ENCODE data around the gene SLC30A10. TPM values are rescaled to one million over a fixed set of nuclear protein-coding genes. Genes with fewer than 3 reads are reported as not detected.

The SLC30A10 gene
- total RNA-seq, 1 experiment from 2014 or later, result 0.26 TPM

DNA sequence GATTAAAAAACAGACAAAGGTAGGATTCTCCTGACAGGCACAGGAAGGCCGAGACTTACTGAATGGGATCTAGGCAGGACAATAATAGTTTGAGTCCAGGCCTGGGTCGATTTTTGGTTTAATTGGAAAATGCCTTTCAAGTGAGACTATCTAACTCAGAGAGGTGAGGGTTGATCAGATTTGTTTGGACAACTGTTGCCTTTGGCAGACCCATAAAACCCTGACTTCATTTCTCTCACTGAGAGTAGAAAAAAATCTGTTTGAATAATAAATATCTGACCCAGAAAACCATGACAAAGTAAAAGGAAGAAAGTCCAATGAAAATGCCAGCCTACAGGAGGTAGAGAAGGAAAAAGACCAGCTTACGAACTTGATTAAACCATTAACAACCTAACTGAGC, 12.3 kb upstream of the SLC30A10 start:
- DNase-seq (ENCODE audit: low spot score) (no peak), ATAC-seq (no peak)
- Mint-ChIP-seq H3K9me3 (peaks cover 5% of the 10 kb centered on the region), H3K27me3 (ENCODE audit: low read depth) (no peaks in the 10 kb centered on the region; the same call in none of the 2 replicates), H3K4me1 (no peaks in the 10 kb centered on the region), H3K27ac (no peak overlapping the region), H3K4me3 (no peak overlapping the region), H3K36me3 (no peaks in the 10 kb centered on the region)
- POLR2A ChIA-PET, result no interaction called here
- CTCF ChIA-PET, result no interaction called here
- TF ChIP-seq ETV6 (CRISPR knock-in tag; IDR thresholded peaks at IDR 0.05) (no peak), TEAD1 (CRISPR knock-in tag; IDR thresholded peaks at IDR 0.05) (no peak), GRHL2 (CRISPR knock-in tag; IDR thresholded peaks at IDR 0.05; ENCODE audit: insufficient replicate concordance, severe bottlenecking) (no peak), SMAD3 (CRISPR knock-in tag; IDR thresholded peaks at IDR 0.05; ENCODE audit: borderline replicate concordance) (no peak), TP53 (CRISPR knock-in tag; IDR thresholded peaks at IDR 0.05) (no peak), ZNF671 (CRISPR knock-in tag; IDR thresholded peaks at IDR 0.05) (no peak), FOXK1 (CRISPR knock-in tag; IDR thresholded peaks at IDR 0.05) (no peak)
- TF ChIP-seq, protein P1, sequence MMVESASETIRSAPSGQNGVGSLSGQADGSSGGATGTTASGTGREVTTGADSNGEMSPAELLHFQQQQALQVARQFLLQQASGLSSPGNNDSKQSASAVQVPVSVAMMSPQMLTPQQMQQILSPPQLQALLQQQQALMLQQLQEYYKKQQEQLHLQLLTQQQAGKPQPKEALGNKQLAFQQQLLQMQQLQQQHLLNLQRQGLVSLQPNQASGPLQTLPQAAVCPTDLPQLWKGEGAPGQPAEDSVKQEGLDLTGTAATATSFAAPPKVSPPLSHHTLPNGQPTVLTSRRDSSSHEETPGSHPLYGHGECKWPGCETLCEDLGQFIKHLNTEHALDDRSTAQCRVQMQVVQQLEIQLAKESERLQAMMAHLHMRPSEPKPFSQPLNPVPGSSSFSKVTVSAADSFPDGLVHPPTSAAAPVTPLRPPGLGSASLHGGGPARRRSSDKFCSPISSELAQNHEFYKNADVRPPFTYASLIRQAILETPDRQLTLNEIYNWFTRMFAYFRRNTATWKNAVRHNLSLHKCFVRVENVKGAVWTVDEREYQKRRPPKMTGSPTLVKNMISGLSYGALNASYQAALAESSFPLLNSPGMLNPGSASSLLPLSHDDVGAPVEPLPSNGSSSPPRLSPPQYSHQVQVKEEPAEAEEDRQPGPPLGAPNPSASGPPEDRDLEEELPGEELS (CRISPR knock-in tag; IDR thresholded peaks at IDR 0.05), result no peak
- TF ChIP-seq, protein P2, sequence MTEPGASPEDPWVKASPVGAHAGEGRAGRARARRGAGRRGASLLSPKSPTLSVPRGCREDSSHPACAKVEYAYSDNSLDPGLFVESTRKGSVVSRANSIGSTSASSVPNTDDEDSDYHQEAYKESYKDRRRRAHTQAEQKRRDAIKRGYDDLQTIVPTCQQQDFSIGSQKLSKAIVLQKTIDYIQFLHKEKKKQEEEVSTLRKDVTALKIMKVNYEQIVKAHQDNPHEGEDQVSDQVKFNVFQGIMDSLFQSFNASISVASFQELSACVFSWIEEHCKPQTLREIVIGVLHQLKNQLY (CRISPR knock-in tag; IDR thresholded peaks at IDR 0.05), result no peak
- TF ChIP-seq, protein P3, sequence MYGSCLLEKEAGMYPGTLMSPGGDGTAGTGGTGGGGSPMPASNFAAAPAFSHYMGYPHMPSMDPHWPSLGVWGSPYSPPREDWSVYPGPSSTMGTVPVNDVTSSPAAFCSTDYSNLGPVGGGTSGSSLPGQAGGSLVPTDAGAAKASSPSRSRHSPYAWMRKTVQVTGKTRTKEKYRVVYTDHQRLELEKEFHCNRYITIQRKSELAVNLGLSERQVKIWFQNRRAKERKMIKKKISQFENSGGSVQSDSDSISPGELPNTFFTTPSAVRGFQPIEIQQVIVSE (CRISPR knock-in tag; IDR thresholded peaks at IDR 0.05; ENCODE audit: borderline replicate concordance), result no peak
- TF ChIP-seq, protein P4, sequence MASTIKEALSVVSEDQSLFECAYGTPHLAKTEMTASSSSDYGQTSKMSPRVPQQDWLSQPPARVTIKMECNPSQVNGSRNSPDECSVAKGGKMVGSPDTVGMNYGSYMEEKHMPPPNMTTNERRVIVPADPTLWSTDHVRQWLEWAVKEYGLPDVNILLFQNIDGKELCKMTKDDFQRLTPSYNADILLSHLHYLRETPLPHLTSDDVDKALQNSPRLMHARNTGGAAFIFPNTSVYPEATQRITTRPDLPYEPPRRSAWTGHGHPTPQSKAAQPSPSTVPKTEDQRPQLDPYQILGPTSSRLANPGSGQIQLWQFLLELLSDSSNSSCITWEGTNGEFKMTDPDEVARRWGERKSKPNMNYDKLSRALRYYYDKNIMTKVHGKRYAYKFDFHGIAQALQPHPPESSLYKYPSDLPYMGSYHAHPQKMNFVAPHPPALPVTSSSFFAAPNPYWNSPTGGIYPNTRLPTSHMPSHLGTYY (CRISPR knock-in tag; IDR thresholded peaks at IDR 0.05), result no peak
- TF ChIP-seq, protein P5, sequence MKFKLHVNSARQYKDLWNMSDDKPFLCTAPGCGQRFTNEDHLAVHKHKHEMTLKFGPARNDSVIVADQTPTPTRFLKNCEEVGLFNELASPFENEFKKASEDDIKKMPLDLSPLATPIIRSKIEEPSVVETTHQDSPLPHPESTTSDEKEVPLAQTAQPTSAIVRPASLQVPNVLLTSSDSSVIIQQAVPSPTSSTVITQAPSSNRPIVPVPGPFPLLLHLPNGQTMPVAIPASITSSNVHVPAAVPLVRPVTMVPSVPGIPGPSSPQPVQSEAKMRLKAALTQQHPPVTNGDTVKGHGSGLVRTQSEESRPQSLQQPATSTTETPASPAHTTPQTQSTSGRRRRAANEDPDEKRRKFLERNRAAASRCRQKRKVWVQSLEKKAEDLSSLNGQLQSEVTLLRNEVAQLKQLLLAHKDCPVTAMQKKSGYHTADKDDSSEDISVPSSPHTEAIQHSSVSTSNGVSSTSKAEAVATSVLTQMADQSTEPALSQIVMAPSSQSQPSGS (CRISPR knock-in tag; IDR thresholded peaks at IDR 0.05; ENCODE audit: borderline replicate concordance, low read depth), result no peak
- TF ChIP-seq, protein P6, sequence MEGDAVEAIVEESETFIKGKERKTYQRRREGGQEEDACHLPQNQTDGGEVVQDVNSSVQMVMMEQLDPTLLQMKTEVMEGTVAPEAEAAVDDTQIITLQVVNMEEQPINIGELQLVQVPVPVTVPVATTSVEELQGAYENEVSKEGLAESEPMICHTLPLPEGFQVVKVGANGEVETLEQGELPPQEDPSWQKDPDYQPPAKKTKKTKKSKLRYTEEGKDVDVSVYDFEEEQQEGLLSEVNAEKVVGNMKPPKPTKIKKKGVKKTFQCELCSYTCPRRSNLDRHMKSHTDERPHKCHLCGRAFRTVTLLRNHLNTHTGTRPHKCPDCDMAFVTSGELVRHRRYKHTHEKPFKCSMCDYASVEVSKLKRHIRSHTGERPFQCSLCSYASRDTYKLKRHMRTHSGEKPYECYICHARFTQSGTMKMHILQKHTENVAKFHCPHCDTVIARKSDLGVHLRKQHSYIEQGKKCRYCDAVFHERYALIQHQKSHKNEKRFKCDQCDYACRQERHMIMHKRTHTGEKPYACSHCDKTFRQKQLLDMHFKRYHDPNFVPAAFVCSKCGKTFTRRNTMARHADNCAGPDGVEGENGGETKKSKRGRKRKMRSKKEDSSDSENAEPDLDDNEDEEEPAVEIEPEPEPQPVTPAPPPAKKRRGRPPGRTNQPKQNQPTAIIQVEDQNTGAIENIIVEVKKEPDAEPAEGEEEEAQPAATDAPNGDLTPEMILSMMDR (IDR thresholded peaks at IDR 0.05), result no peak

DNA sequence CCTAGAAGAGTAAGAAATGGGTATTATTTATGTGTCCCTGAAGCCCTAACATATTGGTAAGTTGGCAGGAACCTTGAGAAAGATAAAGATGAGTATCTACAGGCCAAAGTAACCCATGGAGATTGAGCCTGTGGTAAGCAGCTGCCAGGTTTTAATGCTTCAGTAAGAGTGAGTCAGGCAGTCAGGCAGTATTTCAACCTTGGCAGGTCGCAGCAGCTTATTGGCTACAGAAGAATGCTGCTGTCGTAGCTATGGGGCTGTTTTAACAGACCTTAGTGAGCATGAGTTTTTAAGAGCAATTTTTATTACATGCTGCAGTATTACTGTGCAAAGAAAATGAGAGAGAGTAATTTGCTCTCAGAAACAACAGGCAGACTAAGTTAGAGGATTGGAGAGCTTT, 10.3 kb upstream of the SLC30A10 start:
- ATAC-seq, result no peak
- Mint-ChIP-seq H3K27me3 (ENCODE audit: low read depth) (no peaks in the 10 kb centered on the region; the same call in none of the 2 replicates), H3K9me3 (peaks cover 5% of the 10 kb centered on the region), H3K36me3 (no peaks in the 10 kb centered on the region), H3K4me1 (no peaks in the 10 kb centered on the region), H3K4me3 (no peak overlapping the region), H3K27ac (no peak overlapping the region)
- no peak for DNase-seq (ENCODE audit: low spot score)
- POLR2A ChIA-PET, result interaction anchor here (0.5 kb wide), 1 partner anchor 103 kb away, joined by 3 read pairs; no protein-coding TSS in a partner anchor
- CTCF ChIA-PET, result interaction anchor here (0.5 to 0.9 kb wide), 2 partner anchors 13 to 98 kb away, joined by 3 read pairs; no protein-coding TSS in a partner anchor
- TF ChIP-seq, protein P7, sequence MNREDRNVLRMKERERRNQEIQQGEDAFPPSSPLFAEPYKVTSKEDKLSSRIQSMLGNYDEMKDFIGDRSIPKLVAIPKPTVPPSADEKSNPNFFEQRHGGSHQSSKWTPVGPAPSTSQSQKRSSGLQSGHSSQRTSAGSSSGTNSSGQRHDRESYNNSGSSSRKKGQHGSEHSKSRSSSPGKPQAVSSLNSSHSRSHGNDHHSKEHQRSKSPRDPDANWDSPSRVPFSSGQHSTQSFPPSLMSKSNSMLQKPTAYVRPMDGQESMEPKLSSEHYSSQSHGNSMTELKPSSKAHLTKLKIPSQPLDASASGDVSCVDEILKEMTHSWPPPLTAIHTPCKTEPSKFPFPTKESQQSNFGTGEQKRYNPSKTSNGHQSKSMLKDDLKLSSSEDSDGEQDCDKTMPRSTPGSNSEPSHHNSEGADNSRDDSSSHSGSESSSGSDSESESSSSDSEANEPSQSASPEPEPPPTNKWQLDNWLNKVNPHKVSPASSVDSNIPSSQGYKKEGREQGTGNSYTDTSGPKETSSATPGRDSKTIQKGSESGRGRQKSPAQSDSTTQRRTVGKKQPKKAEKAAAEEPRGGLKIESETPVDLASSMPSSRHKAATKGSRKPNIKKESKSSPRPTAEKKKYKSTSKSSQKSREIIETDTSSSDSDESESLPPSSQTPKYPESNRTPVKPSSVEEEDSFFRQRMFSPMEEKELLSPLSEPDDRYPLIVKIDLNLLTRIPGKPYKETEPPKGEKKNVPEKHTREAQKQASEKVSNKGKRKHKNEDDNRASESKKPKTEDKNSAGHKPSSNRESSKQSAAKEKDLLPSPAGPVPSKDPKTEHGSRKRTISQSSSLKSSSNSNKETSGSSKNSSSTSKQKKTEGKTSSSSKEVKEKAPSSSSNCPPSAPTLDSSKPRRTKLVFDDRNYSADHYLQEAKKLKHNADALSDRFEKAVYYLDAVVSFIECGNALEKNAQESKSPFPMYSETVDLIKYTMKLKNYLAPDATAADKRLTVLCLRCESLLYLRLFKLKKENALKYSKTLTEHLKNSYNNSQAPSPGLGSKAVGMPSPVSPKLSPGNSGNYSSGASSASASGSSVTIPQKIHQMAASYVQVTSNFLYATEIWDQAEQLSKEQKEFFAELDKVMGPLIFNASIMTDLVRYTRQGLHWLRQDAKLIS (CRISPR knock-in tag; IDR thresholded peaks at IDR 0.05; ENCODE audit: borderline replicate concordance), result no peak
- no peak for TF ChIP-seq FOXJ3 (CRISPR knock-in tag; IDR thresholded peaks at IDR 0.05; ENCODE audit: borderline replicate concordance)
- TF ChIP-seq, protein P8, sequence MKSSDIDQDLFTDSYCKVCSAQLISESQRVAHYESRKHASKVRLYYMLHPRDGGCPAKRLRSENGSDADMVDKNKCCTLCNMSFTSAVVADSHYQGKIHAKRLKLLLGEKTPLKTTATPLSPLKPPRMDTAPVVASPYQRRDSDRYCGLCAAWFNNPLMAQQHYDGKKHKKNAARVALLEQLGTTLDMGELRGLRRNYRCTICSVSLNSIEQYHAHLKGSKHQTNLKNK (CRISPR knock-in tag; IDR thresholded peaks at IDR 0.05), result no peak
- TF ChIP-seq, protein P9, sequence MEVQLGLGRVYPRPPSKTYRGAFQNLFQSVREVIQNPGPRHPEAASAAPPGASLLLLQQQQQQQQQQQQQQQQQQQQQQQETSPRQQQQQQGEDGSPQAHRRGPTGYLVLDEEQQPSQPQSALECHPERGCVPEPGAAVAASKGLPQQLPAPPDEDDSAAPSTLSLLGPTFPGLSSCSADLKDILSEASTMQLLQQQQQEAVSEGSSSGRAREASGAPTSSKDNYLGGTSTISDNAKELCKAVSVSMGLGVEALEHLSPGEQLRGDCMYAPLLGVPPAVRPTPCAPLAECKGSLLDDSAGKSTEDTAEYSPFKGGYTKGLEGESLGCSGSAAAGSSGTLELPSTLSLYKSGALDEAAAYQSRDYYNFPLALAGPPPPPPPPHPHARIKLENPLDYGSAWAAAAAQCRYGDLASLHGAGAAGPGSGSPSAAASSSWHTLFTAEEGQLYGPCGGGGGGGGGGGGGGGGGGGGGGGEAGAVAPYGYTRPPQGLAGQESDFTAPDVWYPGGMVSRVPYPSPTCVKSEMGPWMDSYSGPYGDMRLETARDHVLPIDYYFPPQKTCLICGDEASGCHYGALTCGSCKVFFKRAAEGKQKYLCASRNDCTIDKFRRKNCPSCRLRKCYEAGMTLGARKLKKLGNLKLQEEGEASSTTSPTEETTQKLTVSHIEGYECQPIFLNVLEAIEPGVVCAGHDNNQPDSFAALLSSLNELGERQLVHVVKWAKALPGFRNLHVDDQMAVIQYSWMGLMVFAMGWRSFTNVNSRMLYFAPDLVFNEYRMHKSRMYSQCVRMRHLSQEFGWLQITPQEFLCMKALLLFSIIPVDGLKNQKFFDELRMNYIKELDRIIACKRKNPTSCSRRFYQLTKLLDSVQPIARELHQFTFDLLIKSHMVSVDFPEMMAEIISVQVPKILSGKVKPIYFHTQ (CRISPR knock-in tag; IDR thresholded peaks at IDR 0.05), result no peak
- no peak for TF ChIP-seq ZNF219 (CRISPR knock-in tag; IDR thresholded peaks at IDR 0.05; ENCODE audit: borderline replicate concordance)
- TF ChIP-seq MXD4 (CRISPR knock-in tag; IDR thresholded peaks at IDR 0.05; ENCODE audit: borderline replicate concordance), result no peak

All from WTC11 (cell line).